GM12891 (cell line): ENCODE results near the gene PCSK6.

Experiments used
- PAX5 ChIP-seq: IDR thresholded peaks from 2 replicates; pipeline ENCODE4 v1.6.1; 2011; ENCODE audit warnings: low read length, moderate library complexity, mild to moderate bottlenecking; ENCODE audit not compliant: insufficient read depth, severe bottlenecking
- POLR2A ChIP-seq: IDR thresholded peaks from 2 replicates; pipeline ENCODE4 v1.6.1; 2011; ENCODE audit warnings: low read depth, low read length, control low read depth
- POLR2AphosphoS5 ChIP-seq: IDR thresholded peaks from 2 replicates; pipeline ENCODE4 v1.6.1; 2011; ENCODE audit warnings: low read depth, low read length, control low read depth
- POU2F2 ChIP-seq: IDR thresholded peaks from 2 replicates; pipeline ENCODE4 v1.6.1; 2011; ENCODE audit warnings: low read depth, mild to moderate bottlenecking, control low read depth, low read length, moderate library complexity
- SPI1 ChIP-seq: IDR thresholded peaks from 2 replicates; pipeline ENCODE4 v1.6.1; 2011; ENCODE audit warnings: low read depth, low read length, control low read depth
- TAF1 ChIP-seq: IDR thresholded peaks from 2 replicates; pipeline ENCODE4 v1.6.1; 2011; ENCODE audit warnings: low read depth, low read length, control low read depth

DNA sequence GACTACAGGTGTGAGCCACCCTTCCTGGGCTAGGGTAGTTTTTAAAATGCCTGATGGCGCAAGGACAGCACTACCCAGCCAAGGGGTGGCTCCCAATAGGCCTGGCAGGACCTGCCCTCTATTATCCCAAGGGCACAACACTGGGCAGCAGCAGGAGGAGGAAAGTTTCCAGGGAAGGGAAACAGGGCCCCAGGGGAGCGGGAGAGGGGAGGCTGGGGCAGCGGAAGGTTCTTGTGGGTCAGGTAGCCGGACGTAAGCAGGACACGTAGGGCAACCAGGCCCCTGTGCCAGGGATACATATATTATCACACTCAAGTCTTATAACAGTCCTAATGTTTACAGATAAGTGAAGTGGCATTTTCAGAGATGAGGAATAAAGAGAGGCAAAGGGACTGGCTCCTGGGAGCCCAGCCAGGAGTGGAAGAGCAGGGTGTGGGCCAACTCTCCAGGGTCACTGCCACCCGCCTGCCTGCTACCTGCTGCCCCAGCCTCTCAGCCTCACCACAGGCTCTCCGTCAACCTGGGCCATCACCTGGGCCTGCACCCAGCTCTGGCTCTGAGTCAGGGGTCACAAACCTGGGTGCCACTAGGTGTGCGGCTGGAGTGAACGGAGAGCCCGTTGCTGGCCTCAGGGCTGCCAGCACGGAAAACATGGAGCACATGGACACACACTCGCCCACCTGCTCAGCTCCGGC, 121.3 kb downstream of the PCSK6 start:
- TF ChIP-seq SPI1 (no peak), TAF1 (no peak), POLR2A (no peak), POLR2AphosphoS5 (no peak), POU2F2 (no peak), PAX5 (no peak)
